ENCODE measurements around the gene NAA10.

DNA sequence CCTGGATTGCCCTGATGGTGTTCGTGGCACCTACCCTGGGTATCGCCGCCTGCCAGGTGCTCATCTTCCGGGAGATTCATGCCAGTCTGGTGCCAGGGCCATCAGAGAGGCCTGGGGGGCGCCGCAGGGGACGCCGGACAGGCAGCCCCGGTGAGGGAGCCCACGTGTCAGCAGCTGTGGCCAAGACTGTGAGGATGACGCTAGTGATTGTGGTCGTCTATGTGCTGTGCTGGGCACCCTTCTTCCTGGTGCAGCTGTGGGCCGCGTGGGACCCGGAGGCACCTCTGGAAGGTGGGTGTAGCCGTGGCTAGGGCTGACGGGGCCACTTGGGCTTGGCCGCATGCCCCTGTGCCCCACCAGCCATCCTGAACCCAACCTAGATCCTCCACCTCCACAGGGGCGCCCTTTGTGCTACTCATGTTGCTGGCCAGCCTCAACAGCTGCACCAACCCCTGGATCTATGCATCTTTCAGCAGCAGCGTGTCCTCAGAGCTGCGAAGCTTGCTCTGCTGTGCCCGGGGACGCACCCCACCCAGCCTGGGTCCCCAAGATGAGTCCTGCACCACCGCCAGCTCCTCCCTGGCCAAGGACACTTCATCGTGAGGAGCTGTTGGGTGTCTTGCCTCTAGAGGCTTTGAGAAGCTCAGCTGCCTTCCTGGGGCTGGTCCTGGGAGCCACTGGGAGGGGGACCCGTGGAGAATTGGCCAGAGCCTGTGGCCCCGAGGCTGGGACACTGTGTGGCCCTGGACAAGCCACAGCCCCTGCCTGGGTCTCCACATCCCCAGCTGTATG lies 28.5 kb downstream of the NAA10 start:
- no peak for TF ChIP-seq POLR2A (IDR thresholded peaks at IDR 0.05)
- TF ChIP-seq, protein P1, sequence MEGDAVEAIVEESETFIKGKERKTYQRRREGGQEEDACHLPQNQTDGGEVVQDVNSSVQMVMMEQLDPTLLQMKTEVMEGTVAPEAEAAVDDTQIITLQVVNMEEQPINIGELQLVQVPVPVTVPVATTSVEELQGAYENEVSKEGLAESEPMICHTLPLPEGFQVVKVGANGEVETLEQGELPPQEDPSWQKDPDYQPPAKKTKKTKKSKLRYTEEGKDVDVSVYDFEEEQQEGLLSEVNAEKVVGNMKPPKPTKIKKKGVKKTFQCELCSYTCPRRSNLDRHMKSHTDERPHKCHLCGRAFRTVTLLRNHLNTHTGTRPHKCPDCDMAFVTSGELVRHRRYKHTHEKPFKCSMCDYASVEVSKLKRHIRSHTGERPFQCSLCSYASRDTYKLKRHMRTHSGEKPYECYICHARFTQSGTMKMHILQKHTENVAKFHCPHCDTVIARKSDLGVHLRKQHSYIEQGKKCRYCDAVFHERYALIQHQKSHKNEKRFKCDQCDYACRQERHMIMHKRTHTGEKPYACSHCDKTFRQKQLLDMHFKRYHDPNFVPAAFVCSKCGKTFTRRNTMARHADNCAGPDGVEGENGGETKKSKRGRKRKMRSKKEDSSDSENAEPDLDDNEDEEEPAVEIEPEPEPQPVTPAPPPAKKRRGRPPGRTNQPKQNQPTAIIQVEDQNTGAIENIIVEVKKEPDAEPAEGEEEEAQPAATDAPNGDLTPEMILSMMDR (IDR thresholded peaks at IDR 0.05), result no peak
- no peak for TF ChIP-seq EP300 (IDR thresholded peaks at IDR 0.05)
- no peak for TF ChIP-seq POLR2AphosphoS5 (IDR thresholded peaks at IDR 0.05)
